ENCODE results near the gene VPS51.
A peak's percentile ranks its signal among the peaks of the same experiment; 100 is the strongest.

VPS51 gene

GRCh38 chr11:65120831-65121230, 24.8 kb downstream of the VPS51 start:
- H3K27ac ChIP-seq: peak overlapping the region; percentile 99
- TF ChIP-seq ZFX (IDR thresholded peaks at IDR 0.05; ENCODE audit: borderline replicate concordance) (no peak), CTCF (IDR thresholded peaks at IDR 0.05) (no peak)

GRCh38 chr11:65121447-65121864, 25.4 kb downstream of the VPS51 start:
- H3K27ac ChIP-seq: peak overlapping the region; percentile 99
- TF ChIP-seq ZFX (IDR thresholded peaks at IDR 0.05; ENCODE audit: borderline replicate concordance) (no peak), CTCF (IDR thresholded peaks at IDR 0.05) (no peak)

GRCh38 chr11:65121865-65122696, 26.1 kb downstream of the VPS51 start, which contains the start of the genes FAU and MRPL49:
Gene FAU, minus strand, starts transcription at chr11:65122134. Its CDS starts 321 bp downstream, at chr11:65121813.
Gene MRPL49, plus strand, starts transcription at chr11:65122321. Its CDS starts 26 bp downstream, at chr11:65122347.
- TF ChIP-seq ZFX (IDR thresholded peaks at IDR 0.05; ENCODE audit: borderline replicate concordance) (no peak), CTCF (IDR thresholded peaks at IDR 0.05) (no peak)
- H3K27ac ChIP-seq: peak within 1 kb of the TSS; percentile 99

- no peak for TF ChIP-seq ZFX (IDR thresholded peaks at IDR 0.05; ENCODE audit: borderline replicate concordance)
- TF ChIP-seq CTCF (IDR thresholded peaks at IDR 0.05): no peak
- 0 out of 2 replicates have a peak overlapping the region, but pooled peaks have one; percentile 20 for H3K27ac ChIP-seq
Measured at GRCh38 chr11:65124480-65125196, 28.6 kb downstream of the VPS51 start.

GRCh38 chr11:65125197-65126056, 29.4 kb downstream of the VPS51 start:
- H3K27ac ChIP-seq: peak overlapping the region; percentile 37; the same call in 1 of the 2 replicates
- TF ChIP-seq ZFX (IDR thresholded peaks at IDR 0.05; ENCODE audit: borderline replicate concordance): no peak
- no peak for TF ChIP-seq CTCF (IDR thresholded peaks at IDR 0.05)

- H3K27ac ChIP-seq: peak overlapping the region; percentile 37
- TF ChIP-seq CTCF (IDR thresholded peaks at IDR 0.05): no peak
- TF ChIP-seq ZFX (IDR thresholded peaks at IDR 0.05; ENCODE audit: borderline replicate concordance): no peak
Measured at GRCh38 chr11:65126624-65127274, 30.7 kb downstream of the VPS51 start.
